ENCODE results near the gene USP12. TPM values are rescaled to one million over a fixed set of nuclear protein-coding genes. Genes with fewer than 3 reads are reported as not detected.
A peak's percentile ranks its signal among the peaks of the same experiment; 100 is the strongest.

Gene USP12
- total RNA-seq, 1 donor from 2014 or later, result 36.7 TPM

- intact Hi-C loops (cut with DNase I), result no loop called here
- Histone ChIP-seq H3K4me1 (peaks cover 64% of the 10 kb centered on the region), H3K36me3 (no peaks in the 10 kb centered on the region), H3K27ac (peak overlapping the region; percentile 42), H3K9me3 (no peaks in the 10 kb centered on the region), H3K27me3 (ENCODE audit: low read depth) (no peaks in the 10 kb centered on the region), H3K4me3 (no peak overlapping the region)
- TF ChIP-seq CTCF (IDR thresholded peaks at IDR 0.05), result no peak
- ATAC-seq, result no peak
- peak; percentile 49 for DNase-seq
Measured at GRCh38 chr13:27168086-27168485, 3.5 kb downstream of the USP12 start.

- DNase-seq, result no peak
- ATAC-seq, result no peak
- no peaks in the 10 kb centered on the region for H3K27me3 ChIP-seq (ENCODE audit: low read depth)
- H3K9me3 ChIP-seq, result no peaks in the 10 kb centered on the region
- TF ChIP-seq CTCF (IDR thresholded peaks at IDR 0.05), result no peak
- no peak overlapping the region for H3K4me3 ChIP-seq
- H3K4me1 ChIP-seq, result peaks cover 74% of the 10 kb centered on the region
- intact Hi-C loops (cut with DNase I), result no loop called here
- H3K36me3 ChIP-seq, result no peaks in the 10 kb centered on the region
- no peak overlapping the region for H3K27ac ChIP-seq
Measured at GRCh38 chr13:27166313-27166712, 5.3 kb downstream of the USP12 start.

- Histone ChIP-seq H3K4me3 (no peak overlapping the region), H3K27ac (no peak overlapping the region), H3K36me3 (no peaks in the 10 kb centered on the region), H3K9me3 (no peaks in the 10 kb centered on the region), H3K27me3 (ENCODE audit: low read depth) (no peaks in the 10 kb centered on the region), H3K4me1 (peaks cover 44% of the 10 kb centered on the region)
- TF ChIP-seq CTCF (IDR thresholded peaks at IDR 0.05), result no peak
- DNase-seq (no peak), ATAC-seq (no peak)
- intact Hi-C loops (cut with DNase I), result no loop called here
Measured at GRCh38 chr13:27161980-27162379, 9.6 kb downstream of the USP12 start.

- H3K36me3 ChIP-seq, result no peaks in the 10 kb centered on the region
- no peaks in the 10 kb centered on the region for H3K27me3 ChIP-seq (ENCODE audit: low read depth)
- ATAC-seq, result no peak
- DNase-seq, result no peak
- H3K4me3 ChIP-seq, result no peak overlapping the region
- no peak overlapping the region for H3K27ac ChIP-seq
- intact Hi-C loops (cut with DNase I), result no loop called here
- H3K9me3 ChIP-seq, result no peaks in the 10 kb centered on the region
- H3K4me1 ChIP-seq, result peaks cover 38% of the 10 kb centered on the region
- no peak for TF ChIP-seq CTCF (IDR thresholded peaks at IDR 0.05)
Measured at GRCh38 chr13:27161423-27161822, 10.2 kb downstream of the USP12 start.

GRCh38 chr13:27160657-27161295 is 10.8 kb downstream of the USP12 start:
- Histone ChIP-seq H3K27ac (no peak overlapping the region), H3K4me3 (no peak overlapping the region), H3K4me1 (peaks cover 32% of the 10 kb centered on the region), H3K9me3 (no peaks in the 10 kb centered on the region), H3K27me3 (ENCODE audit: low read depth) (no peaks in the 10 kb centered on the region), H3K36me3 (no peaks in the 10 kb centered on the region)
- intact Hi-C loops (cut with DNase I), result no loop called here
- TF ChIP-seq CTCF (IDR thresholded peaks at IDR 0.05), result no peak
- no peak for DNase-seq
- ATAC-seq, result no peak
